Muscle layer of duodenum (tissue), 2 donors: ENCODE results near the gene SPN.
"Not testable (repeated sequence)": the region's sequence is repeated elsewhere in the genome, so short reads cannot be mapped to it uniquely, and the experiment has no call there.

ENCODE experiments used
- H3K27ac ChIP-seq: one replicate; pipeline ENCODE4 v1.7.0; 2013; ENCODE audit warnings: mild to moderate bottlenecking, low read length
- H3K27me3 ChIP-seq: one replicate; pipeline ENCODE4 v1.7.0; 2013; ENCODE audit warnings: low read depth, mild to moderate bottlenecking, control low read depth, low read length
- H3K36me3 ChIP-seq, 2 donors: one replicate each; pipeline ENCODE4 v1.7.0; 2013; ENCODE audit warnings: low read length in 2 of 2, control low read depth in 1 of 2, mild to moderate bottlenecking in 1 of 2; ENCODE audit not compliant: insufficient read depth in 2 of 2, control insufficient read depth in 1 of 2
- H3K4me1 ChIP-seq, 2 donors: one replicate each; pipeline ENCODE4 v1.7.0; 2013; ENCODE audit warnings: low read length in 2 of 2, mild to moderate bottlenecking in 2 of 2, control low read depth in 1 of 2, moderate library complexity in 1 of 2; ENCODE audit not compliant: insufficient read depth in 2 of 2, control insufficient read depth in 1 of 2
- H3K4me3 ChIP-seq, 2 donors: one replicate each; pipeline ENCODE4 v1.7.0; 2013; ENCODE audit warnings: low read length in 2 of 2, low read depth in 1 of 2, mild to moderate bottlenecking in 1 of 2
- H3K9me3 ChIP-seq, 2 donors: one replicate each; pipeline ENCODE4 v1.7.0; 2013; ENCODE audit warnings: low read length in 2 of 2, control low read depth in 1 of 2, mild to moderate bottlenecking in 1 of 2; ENCODE audit not compliant: control insufficient read depth in 1 of 2
- donor health status: healthy.

The SPN gene

DNA sequence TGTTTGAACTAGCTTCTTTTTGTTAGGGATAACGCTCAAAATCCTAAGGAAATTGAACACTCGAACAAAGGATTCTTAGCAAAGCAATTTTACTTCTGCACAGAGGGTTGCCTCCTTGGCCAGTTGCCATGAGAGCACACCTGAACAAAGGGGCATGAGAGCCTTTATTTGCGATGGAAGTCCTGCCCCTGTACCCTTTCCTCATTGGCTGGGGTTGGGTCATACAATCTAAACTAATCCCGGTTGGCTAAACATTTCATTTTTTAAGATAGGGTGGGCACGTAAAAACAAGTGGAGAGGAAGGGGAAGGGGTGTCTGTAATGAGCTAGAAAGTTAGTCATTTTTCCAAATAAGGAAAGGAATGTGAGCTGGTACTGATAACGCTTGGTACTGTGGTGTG, 46.6 kb downstream of the SPN start:
- not testable (repeated sequence) for H3K4me1 ChIP-seq

DNA sequence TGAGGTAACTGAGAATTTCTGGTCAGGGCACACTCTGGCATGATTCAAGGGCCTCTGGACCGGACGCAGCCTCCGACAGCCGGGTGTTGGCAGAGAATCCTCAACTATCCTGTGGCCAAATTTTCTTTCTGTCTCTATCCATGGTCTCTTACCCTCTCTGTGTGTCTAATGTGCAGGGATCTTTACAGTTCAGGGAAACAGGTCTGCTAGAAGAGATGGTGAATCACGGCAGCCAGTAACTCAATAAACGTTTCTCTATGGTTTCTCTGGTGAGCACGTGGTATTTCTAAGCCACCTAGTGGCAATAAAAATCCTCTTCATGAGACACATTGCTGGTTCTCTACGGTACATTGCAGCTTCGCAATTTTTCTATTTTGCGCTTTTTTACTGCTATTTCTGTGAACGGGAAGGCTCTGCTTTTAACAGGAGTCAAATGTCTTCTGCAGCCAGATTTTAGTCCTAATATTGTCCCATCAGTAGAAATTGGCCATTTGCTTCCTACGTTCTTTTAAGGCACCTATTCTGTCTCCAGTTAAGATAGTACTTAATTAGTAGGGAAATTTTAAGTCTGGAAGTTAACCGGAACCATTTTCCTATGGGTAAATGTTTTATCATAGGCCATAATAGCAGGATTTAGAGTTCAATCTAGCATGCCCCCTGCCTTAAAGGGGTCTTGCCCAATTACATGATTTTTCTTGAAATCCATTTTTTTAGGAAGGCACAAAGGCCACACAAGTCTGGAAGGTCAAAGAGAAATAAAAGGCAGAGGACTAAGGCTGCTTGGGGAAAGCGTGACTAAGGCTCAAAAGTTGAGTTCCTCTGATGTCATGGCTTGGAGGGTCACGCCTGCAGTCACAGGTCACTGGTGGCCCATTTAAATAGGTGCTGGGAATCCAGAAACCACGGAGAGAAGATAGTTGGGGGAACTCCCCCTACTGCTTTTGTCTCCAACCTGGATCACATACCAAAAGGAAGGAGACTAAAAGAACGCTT, 47.5 kb downstream of the SPN start:
- Histone ChIP-seq H3K9me3 (no peaks in the 10 kb centered on the region), H3K27ac (no peak overlapping the region), H3K27me3 (no peaks in the 10 kb centered on the region), H3K36me3 (no peaks in the 10 kb centered on the region), H3K4me1 (peaks cover 0 to 5% of the 10 kb centered on the region in 2 donors), H3K4me3 (no peak overlapping the region)

More for the DNA sequence above, 46.6 kb downstream of the SPN start:
- not testable (repeated sequence) for H3K9me3 ChIP-seq, H3K27me3 ChIP-seq, H3K27ac ChIP-seq, H3K4me3 ChIP-seq, H3K36me3 ChIP-seq

DNA sequence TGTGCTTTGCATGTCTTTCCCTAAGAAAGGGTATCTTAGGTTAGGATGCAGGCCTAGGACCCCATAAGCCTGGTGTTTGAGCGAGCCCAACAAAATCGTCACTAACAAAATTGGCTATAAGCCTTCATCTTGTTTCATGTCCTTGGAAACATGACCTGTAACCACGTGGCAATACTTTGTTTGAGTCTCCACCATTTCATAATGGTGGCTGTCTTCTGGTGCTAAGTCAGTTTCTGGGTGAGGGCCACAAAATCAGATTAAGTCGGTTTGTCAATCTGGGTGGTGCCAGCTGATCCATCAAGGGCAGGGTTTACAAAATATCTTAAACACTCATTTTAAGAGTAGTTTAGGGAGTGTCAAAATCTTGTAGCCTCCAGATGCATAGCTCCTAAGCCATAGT, 49.8 kb downstream of the SPN start:
- Histone ChIP-seq H3K27ac (no peak overlapping the region), H3K4me1 (peaks cover 0 to 5% of the 10 kb centered on the region in 2 donors), H3K36me3 (no peaks in the 10 kb centered on the region)

DNA sequence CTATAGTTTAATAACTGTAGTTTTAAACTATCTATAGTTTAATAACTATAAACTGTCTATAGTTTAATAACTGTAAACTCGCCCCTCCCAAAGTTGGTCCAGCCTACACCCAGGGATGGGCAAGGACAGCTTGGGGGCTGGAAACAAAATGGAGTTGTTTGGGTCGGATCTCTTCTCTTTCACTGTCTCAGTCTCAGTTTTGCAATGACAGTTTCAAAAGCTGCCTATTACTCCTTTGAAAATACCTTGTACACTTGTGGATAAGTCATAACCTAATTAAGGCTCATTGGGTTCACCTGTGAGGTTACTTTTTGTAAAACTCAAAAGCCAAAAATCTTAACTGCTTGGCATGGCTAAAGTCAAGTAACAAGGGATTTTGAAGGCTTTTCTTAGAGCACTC, 51.3 kb downstream of the SPN start:
- Histone ChIP-seq H3K36me3 (no peaks in the 10 kb centered on the region), H3K9me3 (no peaks in the 10 kb centered on the region), H3K4me1 (peaks cover 0 to 5% of the 10 kb centered on the region in 2 donors), H3K27ac (no peak overlapping the region), H3K27me3 (no peaks in the 10 kb centered on the region), H3K4me3 (no peak overlapping the region)

More for the DNA sequence above, 49.8 kb downstream of the SPN start:
- no peaks in the 10 kb centered on the region for H3K27me3 ChIP-seq
- no peak overlapping the region for H3K4me3 ChIP-seq
- no peaks in the 10 kb centered on the region for H3K9me3 ChIP-seq

DNA sequence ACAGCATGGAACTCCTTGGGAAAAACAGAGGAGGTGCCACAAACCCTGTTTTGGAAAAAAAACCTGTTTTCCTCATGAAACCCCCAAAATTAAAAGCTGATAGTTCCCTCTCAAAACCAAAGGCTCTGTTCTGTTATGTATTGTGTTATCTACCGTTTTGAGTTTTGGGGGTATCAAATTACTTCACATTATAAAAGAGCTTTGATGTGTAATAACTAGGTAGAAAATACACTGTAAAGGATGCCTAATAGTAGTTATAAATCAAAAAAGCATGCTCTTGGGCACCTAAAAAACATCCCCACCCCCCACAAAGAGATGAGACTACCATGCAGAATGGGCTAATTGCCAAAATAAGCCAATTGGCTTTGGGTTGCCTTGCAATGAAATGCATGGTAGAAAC, 51.9 kb downstream of the SPN start:
- H3K27ac ChIP-seq, result no peak overlapping the region
- H3K4me3 ChIP-seq, result no peak overlapping the region
- H3K9me3 ChIP-seq, result no peaks in the 10 kb centered on the region
- no peaks in the 10 kb centered on the region for H3K27me3 ChIP-seq
- H3K4me1 ChIP-seq, result peaks cover 0 to 5% of the 10 kb centered on the region in 2 donors
- H3K36me3 ChIP-seq, result no peaks in the 10 kb centered on the region

DNA sequence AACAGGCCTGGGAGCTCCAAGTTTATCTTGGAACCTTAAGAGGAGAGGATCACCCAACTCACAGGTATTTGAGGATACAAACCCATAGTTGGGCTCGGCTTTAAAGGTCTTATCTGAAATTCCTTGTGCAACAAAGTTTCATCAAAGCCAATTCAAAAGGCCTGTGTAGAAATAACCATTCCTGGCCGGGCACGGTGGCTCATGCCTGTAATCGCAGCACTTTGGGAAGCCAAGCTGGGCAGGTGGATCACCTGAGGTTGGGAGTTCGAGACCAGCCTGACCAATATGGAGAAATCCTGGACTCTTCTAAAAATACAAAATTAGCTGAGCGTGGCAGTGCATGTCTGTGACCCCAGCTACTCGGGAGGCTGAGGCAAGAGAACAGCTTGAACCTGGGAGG, 54.1 kb downstream of the SPN start:
- Histone ChIP-seq H3K4me1 (no peaks in the 10 kb centered on the region), H3K36me3 (no peaks in the 10 kb centered on the region), H3K9me3 (no peaks in the 10 kb centered on the region), H3K27ac (no peak overlapping the region), H3K4me3 (no peak overlapping the region), H3K27me3 (no peaks in the 10 kb centered on the region)

DNA sequence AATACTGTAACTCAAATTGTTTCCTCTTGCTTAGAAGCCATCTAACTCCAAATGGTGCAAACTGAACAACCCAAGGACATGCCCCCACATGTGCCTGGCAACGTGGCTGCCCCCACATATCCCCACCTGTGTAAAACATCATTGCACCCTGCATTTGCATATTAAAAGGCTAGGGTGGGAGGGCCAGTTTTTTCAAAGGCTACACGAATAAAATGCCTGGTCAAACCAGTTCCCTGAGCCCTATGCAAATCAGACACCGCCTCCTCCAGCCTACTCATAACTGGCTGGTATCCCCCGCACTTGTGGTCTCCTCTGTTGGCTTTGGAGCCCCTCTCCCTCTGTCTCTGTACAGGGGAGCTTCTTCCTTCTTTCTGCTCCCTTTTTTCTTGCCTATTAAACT, 56.0 kb downstream of the SPN start:
- Histone ChIP-seq H3K36me3 (no peaks in the 10 kb centered on the region), H3K4me1 (no peaks in the 10 kb centered on the region), H3K9me3 (no peaks in the 10 kb centered on the region), H3K27me3 (no peaks in the 10 kb centered on the region), H3K4me3 (no peak overlapping the region), H3K27ac (no peak overlapping the region)
